ENCODE results near the gene SUN2. TPM values are rescaled to one million over a fixed set of nuclear protein-coding genes. Genes with fewer than 3 reads are reported as not detected.

SUN2 gene
- total and polyA plus RNA-seq, 2 donors (not counting 1 experiment from before 2014, with no cell fraction given): 224 to 305 TPM

- Histone ChIP-seq H3K4me3 (ENCODE audit: control extremely low read depth in 1 of 5, extremely low read depth in 1 of 5, insufficient read depth in 1 of 5, low read depth in 2 of 5, low read length in 4 of 5) (no peak overlapping the region), H3K36me3 (replicated peaks in 1 of 2; ENCODE audit: control extremely low read depth in 1 of 2, control insufficient read depth in 1 of 2, extremely low read depth in 1 of 2, insufficient read depth in 2 of 2, low read length in 1 of 2) (peaks cover 5 to 83% of the 10 kb centered on the region in 2 experiments), H3K27ac (ENCODE audit: low read length in 2 of 2) (no peak overlapping the region), H3K27me3 (replicated peaks in 1 of 4; ENCODE audit: control extremely low read depth in 1 of 4, control insufficient read depth in 3 of 4, insufficient read depth in 4 of 4, low read length in 3 of 4) (no peaks in the 10 kb centered on the region), H2AFZ (ENCODE audit: insufficient read depth, low read depth, low read length, poor library complexity, severe bottlenecking) (no peak overlapping the region), H3K9ac (ENCODE audit: low read length) (no peak overlapping the region), H3K4me1 (ENCODE audit: control insufficient read depth in 2 of 2, insufficient read depth in 2 of 2, low read length in 2 of 2) (no peaks in the 10 kb centered on the region), H4K20me1 (ENCODE audit: control insufficient read depth, insufficient read depth, low read length, poor library complexity, severe bottlenecking) (peaks cover 45% of the 10 kb centered on the region), H3K4me2 (replicated peaks; ENCODE audit: low read depth, low read length, poor library complexity, severe bottlenecking) (no peak overlapping the region), H3K79me2 (ENCODE audit: control insufficient read depth, insufficient read depth, low read length) (peaks cover 35% of the 10 kb centered on the region), H3K9me3 (ENCODE audit: control extremely low read depth in 1 of 3, control insufficient read depth in 2 of 3, insufficient read depth in 1 of 3, low read length in 2 of 3) (no peaks in the 10 kb centered on the region)
- Mint-ChIP-seq H3K27me3 (no peaks in the 10 kb centered on the region), H3K27ac (no peak overlapping the region), H3K4me3 (no peak overlapping the region), H3K9me3 (ENCODE audit: insufficient read depth) (no peaks in the 10 kb centered on the region), H3K4me1 (peaks cover 3% of the 10 kb centered on the region)
- no peak for ATAC-seq (ENCODE audit: low read depth)
- ChIA-PET POLR2A (interaction anchor here (0.7 to 1.7 kb wide), 2 partner anchors 22 to 204 kb away, joined by 3 to 6 read pairs; no protein-coding TSS in a partner anchor), CTCF (interaction anchor here (0.6 to 1.4 kb wide), 2 partner anchors 12 to 1645 kb away, joined by 3 read pairs; no protein-coding TSS in a partner anchor)
- no CpG with 5 or more reads among the region's 3 CpGs for WGBS (ENCODE audit: insufficient coverage)
- no peak for DNase-seq
- TF ChIP-seq EZH2 (IDR thresholded peaks at IDR 0.05; ENCODE audit: borderline replicate concordance, insufficient read depth, low read depth, low read length, poor library complexity, severe bottlenecking) (no peak), CTCF (IDR thresholded peaks at IDR 0.05) (no peak)
- intact Hi-C loops (cut with micrococcal nuclease): no loop called here
Measured at GRCh38 chr22:38720350-38720749, 35.4 kb downstream of the SUN2 start.

DNA sequence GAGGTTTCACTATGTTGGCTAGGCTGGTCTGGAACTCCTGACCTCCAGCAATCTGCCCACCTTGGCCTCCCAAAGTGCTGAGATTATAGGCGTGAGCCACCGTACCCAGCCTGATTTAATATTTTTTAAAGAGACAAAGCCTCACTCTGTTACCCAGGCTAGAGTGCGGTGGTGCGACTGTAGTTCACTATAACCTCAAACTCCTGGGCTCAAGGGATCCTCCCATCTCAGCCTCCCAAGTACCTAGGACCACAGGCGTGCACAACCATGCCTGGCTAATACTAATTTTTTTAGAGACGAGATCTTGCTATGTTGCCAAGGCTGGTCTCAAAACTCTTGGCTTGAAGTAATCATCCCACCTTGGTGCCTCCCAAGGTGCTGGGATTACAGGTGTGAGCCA, 36.6 kb downstream of the SUN2 start:
- Mint-ChIP-seq H3K27me3 (no peaks in the 10 kb centered on the region), H3K9me3 (ENCODE audit: insufficient read depth) (no peaks in the 10 kb centered on the region), H3K4me1 (peaks cover 12% of the 10 kb centered on the region), H3K4me3 (no peak overlapping the region), H3K27ac (no peak overlapping the region)
- ChIA-PET CTCF (no interaction called here), POLR2A (interaction anchor here (0.7 to 1.7 kb wide), 2 partner anchors 13 to 24 kb away, joined by 3 to 5 read pairs; no protein-coding TSS in a partner anchor)
- intact Hi-C loops (cut with micrococcal nuclease): no loop called here
- Histone ChIP-seq H3K79me2 (ENCODE audit: control insufficient read depth, insufficient read depth, low read length) (peaks cover 43% of the 10 kb centered on the region), H3K27ac (ENCODE audit: low read length in 2 of 2) (no peak overlapping the region), H3K4me1 (ENCODE audit: control insufficient read depth in 2 of 2, insufficient read depth in 2 of 2, low read length in 2 of 2) (no peaks in the 10 kb centered on the region), H3K4me2 (replicated peaks; ENCODE audit: low read depth, low read length, poor library complexity, severe bottlenecking) (no peak overlapping the region), H2AFZ (ENCODE audit: insufficient read depth, low read depth, low read length, poor library complexity, severe bottlenecking) (no peak overlapping the region), H3K9me3 (ENCODE audit: control extremely low read depth in 1 of 3, control insufficient read depth in 2 of 3, insufficient read depth in 1 of 3, low read length in 2 of 3) (no peaks in the 10 kb centered on the region), H3K36me3 (replicated peaks in 1 of 2; ENCODE audit: control extremely low read depth in 1 of 2, control insufficient read depth in 1 of 2, extremely low read depth in 1 of 2, insufficient read depth in 2 of 2, low read length in 1 of 2) (peaks cover 1 to 78% of the 10 kb centered on the region in 2 experiments), H3K27me3 (replicated peaks in 1 of 4; ENCODE audit: control extremely low read depth in 1 of 4, control insufficient read depth in 3 of 4, insufficient read depth in 4 of 4, low read length in 3 of 4) (no peaks in the 10 kb centered on the region), H4K20me1 (ENCODE audit: control insufficient read depth, insufficient read depth, low read length, poor library complexity, severe bottlenecking) (peaks cover 45% of the 10 kb centered on the region), H3K4me3 (ENCODE audit: control extremely low read depth in 1 of 5, extremely low read depth in 1 of 5, insufficient read depth in 1 of 5, low read depth in 2 of 5, low read length in 4 of 5) (no peak overlapping the region), H3K9ac (ENCODE audit: low read length) (no peak overlapping the region)
- no peak for ATAC-seq (ENCODE audit: low read depth)
- WGBS (ENCODE audit: insufficient coverage): 100% methylated on average over 5 of the region's 6 CpGs
- TF ChIP-seq CTCF (IDR thresholded peaks at IDR 0.05) (no peak), EZH2 (IDR thresholded peaks at IDR 0.05; ENCODE audit: borderline replicate concordance, insufficient read depth, low read depth, low read length, poor library complexity, severe bottlenecking) (no peak)
- no peak for DNase-seq

All from B cell (primary cell).